Upper lobe of left lung (tissue), 4 donors: ENCODE data around the gene CDC42BPA.

Experiments
- EP300 ChIP-seq, 4 donors: sonication (generic); formaldehyde crosslinking; IDR thresholded peaks; one replicate each; pipeline ENCODE4 v1.5.1; 2017; ENCODE audit warnings: antibody characterized with exemption in 4 of 4, control low read depth in 2 of 4
- POLR2A ChIP-seq, 4 donors: fragments of 450-650 bp; IDR thresholded peaks; one replicate each; pipeline ENCODE4 v1.5.1; 2016 to 2017; ENCODE audit warnings: antibody characterized with exemption in 4 of 4, mild to moderate bottlenecking in 2 of 4
- TF ChIP-seq, protein P1 (sequence below), 6 experiments: fragments of 450-650 bp in 4 of 6; fragments of 200-600 bp in 2 of 6; sonication (generic) in 2 of 6; IDR thresholded peaks; one replicate each; pipeline ENCODE4 v1.5.1; 2016 to 2019; ENCODE audit warnings: antibody characterized with exemption in 6 of 6

DNA sequence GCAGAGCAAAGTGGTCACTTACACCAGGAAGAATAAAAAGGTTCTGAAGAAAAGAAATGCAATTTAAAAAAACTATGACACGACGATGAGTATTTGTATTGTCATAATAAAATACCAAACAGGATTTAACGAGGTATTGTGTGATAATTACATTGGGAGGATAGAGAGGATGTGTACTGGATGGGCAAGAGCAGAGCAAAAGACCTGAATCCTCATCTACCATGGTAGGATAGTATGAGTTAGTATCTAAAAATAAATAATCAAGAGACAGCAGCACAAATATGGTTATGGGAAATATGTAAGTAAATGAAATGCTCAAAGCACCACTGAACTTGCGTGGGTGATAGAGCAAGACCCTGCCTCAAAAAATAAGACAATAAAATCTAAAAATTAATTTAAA is 162.6 kb downstream of the CDC42BPA start:
- TF ChIP-seq EP300 (IDR thresholded peaks at IDR 0.05) (no peak), POLR2A (IDR thresholded peaks at IDR 0.05) (no peak)
- TF ChIP-seq, protein P1, sequence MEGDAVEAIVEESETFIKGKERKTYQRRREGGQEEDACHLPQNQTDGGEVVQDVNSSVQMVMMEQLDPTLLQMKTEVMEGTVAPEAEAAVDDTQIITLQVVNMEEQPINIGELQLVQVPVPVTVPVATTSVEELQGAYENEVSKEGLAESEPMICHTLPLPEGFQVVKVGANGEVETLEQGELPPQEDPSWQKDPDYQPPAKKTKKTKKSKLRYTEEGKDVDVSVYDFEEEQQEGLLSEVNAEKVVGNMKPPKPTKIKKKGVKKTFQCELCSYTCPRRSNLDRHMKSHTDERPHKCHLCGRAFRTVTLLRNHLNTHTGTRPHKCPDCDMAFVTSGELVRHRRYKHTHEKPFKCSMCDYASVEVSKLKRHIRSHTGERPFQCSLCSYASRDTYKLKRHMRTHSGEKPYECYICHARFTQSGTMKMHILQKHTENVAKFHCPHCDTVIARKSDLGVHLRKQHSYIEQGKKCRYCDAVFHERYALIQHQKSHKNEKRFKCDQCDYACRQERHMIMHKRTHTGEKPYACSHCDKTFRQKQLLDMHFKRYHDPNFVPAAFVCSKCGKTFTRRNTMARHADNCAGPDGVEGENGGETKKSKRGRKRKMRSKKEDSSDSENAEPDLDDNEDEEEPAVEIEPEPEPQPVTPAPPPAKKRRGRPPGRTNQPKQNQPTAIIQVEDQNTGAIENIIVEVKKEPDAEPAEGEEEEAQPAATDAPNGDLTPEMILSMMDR (IDR thresholded peaks at IDR 0.05) = no peak
